ENCODE results near the gene CDH13. TPM values are rescaled to one million over a fixed set of nuclear protein-coding genes. Genes with fewer than 3 reads are reported as not detected.

The CDH13 gene
- polyA plus RNA-seq, 1 donor from 2014 or later = 3.2 TPM

GRCh38 chr16:82888591-82889001, 261.8 kb downstream of the CDH13 start:
- Histone ChIP-seq H3K4me2 (ENCODE audit: low read length) (no peak overlapping the region), H3K9me2 (ENCODE audit: insufficient read depth, low read length) (no peaks in the 10 kb centered on the region), H3K27ac (ENCODE audit: low read length) (no peak overlapping the region), H3K4me3 (ENCODE audit: low read length) (no peak overlapping the region), H4K20me1 (ENCODE audit: insufficient read depth) (no peaks in the 10 kb centered on the region), H3F3A (ENCODE audit: insufficient read depth, low read length, poor library complexity, severe bottlenecking) (no peaks in the 10 kb centered on the region), H3K9ac (ENCODE audit: low read length) (no peak overlapping the region), H3K36me3 (ENCODE audit: insufficient read depth, low read length) (no peaks in the 10 kb centered on the region), H3K27me3 (ENCODE audit: insufficient read depth, low read depth, low read length) (no peaks in the 10 kb centered on the region), H3K79me2 (replicated peaks; ENCODE audit: insufficient read depth, low read length) (no peaks in the 10 kb centered on the region), H2AFZ (ENCODE audit: low read depth, low read length) (no peak overlapping the region), H3K9me3 (ENCODE audit: low read length) (no peaks in the 10 kb centered on the region)
- TF ChIP-seq RAD21 (conservative IDR thresholded peaks at IDR 0.05) (no peak), REST (IDR thresholded peaks at IDR 0.05; ENCODE audit: borderline replicate concordance) (no peak), TAF1 (IDR thresholded peaks at IDR 0.05; ENCODE audit: low read depth) (no peak), CTCF (IDR thresholded peaks at IDR 0.05; ENCODE audit: poor library complexity, severe bottlenecking) (no peak), SMC3 (conservative IDR thresholded peaks at IDR 0.05; ENCODE audit: poor library complexity) (no peak), POLR2AphosphoS5 (IDR thresholded peaks at IDR 0.05) (no peak), MXI1 (conservative IDR thresholded peaks at IDR 0.05; ENCODE audit: poor library complexity, severe bottlenecking) (no peak), EP300 (conservative IDR thresholded peaks at IDR 0.05; ENCODE audit: poor library complexity, severe bottlenecking) (no peak), EZH2 (IDR thresholded peaks at IDR 0.05; ENCODE audit: borderline replicate concordance, insufficient read depth, low read length, poor library complexity, severe bottlenecking) (no peak)

- Histone ChIP-seq H3K79me2 (replicated peaks; ENCODE audit: insufficient read depth, low read length) (no peaks in the 10 kb centered on the region), H3K4me2 (ENCODE audit: low read length) (no peak overlapping the region), H3K36me3 (ENCODE audit: insufficient read depth, low read length) (no peaks in the 10 kb centered on the region), H2AFZ (ENCODE audit: low read depth, low read length) (no peak overlapping the region), H3K9me2 (ENCODE audit: insufficient read depth, low read length) (no peaks in the 10 kb centered on the region), H3K9ac (ENCODE audit: low read length) (no peak overlapping the region), H3K27ac (ENCODE audit: low read length) (no peak overlapping the region), H3K4me3 (ENCODE audit: low read length) (no peak overlapping the region), H3F3A (ENCODE audit: insufficient read depth, low read length, poor library complexity, severe bottlenecking) (no peaks in the 10 kb centered on the region), H3K27me3 (ENCODE audit: insufficient read depth, low read depth, low read length) (no peaks in the 10 kb centered on the region), H3K9me3 (ENCODE audit: low read length) (no peaks in the 10 kb centered on the region), H4K20me1 (ENCODE audit: insufficient read depth) (no peaks in the 10 kb centered on the region)
- TF ChIP-seq EZH2 (IDR thresholded peaks at IDR 0.05; ENCODE audit: borderline replicate concordance, insufficient read depth, low read length, poor library complexity, severe bottlenecking) = no peak
These were observed 264.7 kb downstream of the CDH13 start for GRCh38 chr16:82891424-82891823.

- Histone ChIP-seq H2AFZ (ENCODE audit: low read depth, low read length) (no peak overlapping the region), H3K9me3 (ENCODE audit: low read length) (no peaks in the 10 kb centered on the region), H3K27me3 (ENCODE audit: insufficient read depth, low read depth, low read length) (no peaks in the 10 kb centered on the region), H3F3A (ENCODE audit: insufficient read depth, low read length, poor library complexity, severe bottlenecking) (no peaks in the 10 kb centered on the region), H3K36me3 (ENCODE audit: insufficient read depth, low read length) (no peaks in the 10 kb centered on the region), H3K79me2 (replicated peaks; ENCODE audit: insufficient read depth, low read length) (no peaks in the 10 kb centered on the region), H4K20me1 (ENCODE audit: insufficient read depth) (no peaks in the 10 kb centered on the region), H3K4me3 (ENCODE audit: low read length) (no peak overlapping the region), H3K9me2 (ENCODE audit: insufficient read depth, low read length) (no peaks in the 10 kb centered on the region), H3K4me2 (ENCODE audit: low read length) (no peak overlapping the region), H3K9ac (ENCODE audit: low read length) (no peak overlapping the region), H3K27ac (ENCODE audit: low read length) (no peak overlapping the region)
- no peak for TF ChIP-seq EP300 (conservative IDR thresholded peaks at IDR 0.05; ENCODE audit: poor library complexity, severe bottlenecking)
- TF ChIP-seq MXI1 (conservative IDR thresholded peaks at IDR 0.05; ENCODE audit: poor library complexity, severe bottlenecking) = no peak
- TF ChIP-seq SMC3 (conservative IDR thresholded peaks at IDR 0.05; ENCODE audit: poor library complexity) = no peak
- TF ChIP-seq POLR2AphosphoS5 (IDR thresholded peaks at IDR 0.05) = no peak
- no peak for TF ChIP-seq TAF1 (IDR thresholded peaks at IDR 0.05; ENCODE audit: low read depth)
- no peak for TF ChIP-seq CTCF (IDR thresholded peaks at IDR 0.05; ENCODE audit: poor library complexity, severe bottlenecking)
- TF ChIP-seq RAD21 (conservative IDR thresholded peaks at IDR 0.05) = no peak
- no peak for TF ChIP-seq EZH2 (IDR thresholded peaks at IDR 0.05; ENCODE audit: borderline replicate concordance, insufficient read depth, low read length, poor library complexity, severe bottlenecking)
- TF ChIP-seq REST (IDR thresholded peaks at IDR 0.05; ENCODE audit: borderline replicate concordance) = no peak
These were observed 265.1 kb downstream of the CDH13 start for GRCh38 chr16:82891918-82892317.

Measured in neural cell (in vitro differentiated cells).